AG09309 (cell line): ENCODE data around the gene MBTPS2.
"Not testable (repeated sequence)": the region's sequence is repeated elsewhere in the genome, so short reads cannot be mapped to it uniquely, and the experiment has no call there.

Source experiments
- DNase-seq: peaks from one replicate; pipeline ENCODE4 v3.0.0-alpha.2; 2010; ENCODE audit warnings: low read depth
- H3K4me3 ChIP-seq: 2 replicates; pipeline ENCODE4 v1.5.1; 2011; ENCODE audit warnings: mild to moderate bottlenecking, low read depth, low read length, moderate library complexity; ENCODE audit not compliant: control insufficient read depth
- CTCF ChIP-seq: IDR thresholded peaks from 2 replicates; pipeline ENCODE4 v1.5.1; 2011; ENCODE audit warnings: mild to moderate bottlenecking, low read depth, low read length, inconsistent platforms; ENCODE audit not compliant: insufficient read depth, control insufficient read depth; ENCODE audit errors: missing control alignments

The MBTPS2 gene

GRCh38 chrX:21873063-21873775 is 33.8 kb downstream of the MBTPS2 start:
- TF ChIP-seq CTCF, result no peak

DNA sequence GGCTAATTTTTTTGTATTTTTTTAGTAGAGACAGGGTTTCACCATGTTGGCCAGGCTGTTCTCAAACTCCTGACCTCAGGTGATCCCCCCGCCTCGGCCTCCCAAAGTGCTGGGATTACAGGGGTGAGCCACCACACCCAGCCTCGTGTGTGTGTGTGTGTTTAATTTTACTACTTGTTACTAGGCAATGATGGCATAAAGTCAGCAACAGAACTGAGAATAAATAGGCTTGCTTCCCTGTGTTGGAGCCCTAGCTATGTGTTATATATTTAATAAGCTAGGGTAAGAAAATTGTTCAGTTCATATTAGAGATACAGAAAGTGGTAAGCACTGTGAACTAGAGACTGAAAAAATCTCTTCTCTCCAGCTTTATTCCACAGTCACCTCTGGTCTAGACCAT is 34.8 kb downstream of the MBTPS2 start:
- H3K4me3 ChIP-seq, DNase-seq: not testable (repeated sequence)

More at GRCh38 chrX:21873063-21873775, 33.8 kb downstream of the MBTPS2 start:
- DNase-seq, result no peak
- no peak overlapping the region for H3K4me3 ChIP-seq

DNA sequence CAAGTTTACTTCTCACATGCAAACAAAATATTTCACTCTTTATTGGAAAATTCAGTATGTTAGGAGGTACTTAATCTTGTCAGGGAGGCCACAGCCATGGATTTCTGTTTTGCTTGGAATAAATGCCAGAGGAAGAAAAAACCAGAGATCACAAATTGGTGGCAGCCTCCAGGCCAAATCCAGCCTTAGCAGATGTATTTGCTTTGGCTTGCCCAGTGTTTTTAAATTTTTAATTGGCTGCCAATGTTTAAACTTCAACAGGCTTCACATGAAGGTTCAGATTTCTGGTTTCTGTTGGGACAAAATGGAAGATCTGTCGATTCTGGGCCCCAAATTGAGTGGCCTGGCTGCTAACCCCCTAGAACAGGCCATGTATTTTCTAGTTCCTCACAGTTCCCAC is 35.6 kb downstream of the MBTPS2 start:
- no peak overlapping the region for H3K4me3 ChIP-seq
- no peak for TF ChIP-seq CTCF

DNA sequence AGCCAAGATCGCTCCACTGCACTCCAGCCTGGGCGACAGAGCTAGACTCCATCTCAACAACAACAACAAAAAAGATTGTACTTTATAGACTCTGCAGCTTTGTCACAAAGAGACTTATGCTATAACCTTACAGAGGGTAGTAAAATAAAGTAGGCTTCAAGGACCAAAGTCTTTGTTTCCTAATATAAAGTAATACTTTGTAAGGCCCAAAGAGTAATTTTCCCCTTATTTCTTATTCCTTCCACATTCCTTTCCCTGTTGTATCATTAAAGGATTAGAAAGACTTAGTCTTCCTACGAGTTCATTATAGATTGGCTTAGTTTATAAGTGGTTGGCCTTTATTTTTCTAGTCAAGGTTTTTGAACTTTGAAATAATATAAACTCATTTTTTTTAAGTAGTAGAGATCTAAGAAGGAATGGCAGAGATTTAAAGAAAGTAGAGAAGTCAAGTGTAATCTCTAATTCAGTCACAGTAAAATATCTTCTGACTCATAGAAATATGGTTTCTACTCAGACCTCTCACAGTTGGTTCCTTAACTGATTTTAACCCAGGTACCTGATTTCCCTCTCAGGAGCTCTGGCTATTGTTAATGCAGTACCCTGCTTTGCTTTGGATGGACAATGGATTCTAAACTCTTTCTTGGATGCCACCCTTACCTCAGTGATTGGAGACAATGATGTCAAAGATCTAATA is 42.6 kb downstream of the MBTPS2 start:
- no peak for DNase-seq
- no peak overlapping the region for H3K4me3 ChIP-seq
- TF ChIP-seq CTCF, result no peak

More for the DNA sequence above, 35.6 kb downstream of the MBTPS2 start:
- no peak for DNase-seq

GRCh38 chrX:21883258-21883657 is 43.8 kb downstream of the MBTPS2 start:
- H3K4me3 ChIP-seq, result no peak overlapping the region
- TF ChIP-seq CTCF, result no peak
- no peak for DNase-seq

DNA sequence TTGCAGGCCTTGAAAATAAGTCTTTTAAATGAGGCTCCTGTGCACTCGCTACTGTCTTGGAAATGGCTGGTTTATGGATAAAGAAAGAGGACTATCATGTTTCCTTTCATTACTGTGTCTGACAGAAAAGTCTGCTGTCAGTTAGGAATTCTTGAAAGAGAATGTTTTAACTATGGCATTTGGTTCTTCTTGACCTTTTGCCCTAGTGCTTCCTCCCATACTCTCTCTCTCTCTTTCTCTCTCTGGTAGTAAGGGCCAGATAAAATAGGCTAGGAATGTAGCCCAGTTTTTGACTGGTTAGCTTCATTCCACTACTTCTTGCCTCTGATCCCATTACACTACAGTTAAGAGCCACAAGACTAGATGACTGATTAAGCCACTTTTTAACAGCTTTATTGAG is 46.2 kb downstream of the MBTPS2 start:
- H3K4me3 ChIP-seq, result no peak overlapping the region
- DNase-seq, result no peak
- TF ChIP-seq CTCF, result no peak

GRCh38 chrX:21905313-21905712 is 65.9 kb downstream of the MBTPS2 start:
- no peak overlapping the region for H3K4me3 ChIP-seq
- TF ChIP-seq CTCF, result no peak
- DNase-seq, result no peak
